VCaP (cell line): Measurements from ENCODE around the gene CDH12.

Experiments
- H3K27ac ChIP-seq: fragments of 450-650 bp; 2 replicates; pipeline ENCODE4 v1.5.1; 2017
- CTCF ChIP-seq: fragments of 450-650 bp; conservative IDR thresholded peaks from 2 replicates; pipeline ENCODE4 v1.5.1; 2017; ENCODE audit warnings: mild to moderate bottlenecking, moderate library complexity

CDH12 gene

DNA sequence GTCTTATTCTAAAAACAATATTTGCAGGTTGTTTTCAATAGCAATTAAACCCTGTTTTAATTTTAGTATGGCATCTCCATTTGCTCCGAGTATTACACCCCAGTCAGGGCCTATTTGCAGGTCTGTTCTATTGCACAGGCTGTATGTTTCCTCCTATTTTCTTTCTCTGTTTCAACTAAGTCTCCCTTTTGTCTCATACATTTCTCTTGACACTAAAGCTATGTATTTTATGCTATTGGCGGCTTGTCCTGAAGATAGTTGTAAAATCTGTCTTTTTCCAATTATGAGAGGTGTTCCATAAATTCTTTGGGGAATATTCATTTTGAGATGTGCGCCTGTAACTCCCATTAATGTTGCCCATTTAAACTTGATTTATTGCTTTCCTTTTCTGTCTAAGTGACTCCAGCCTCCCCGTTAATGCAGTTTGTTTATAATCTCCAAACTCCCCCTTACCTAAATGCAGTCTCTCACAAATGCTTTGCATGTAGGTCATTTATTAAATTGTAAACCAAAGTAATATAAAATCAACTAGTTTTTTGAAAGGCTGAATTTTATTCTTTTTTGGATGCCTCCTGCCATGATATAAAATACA is 262.4 kb downstream of the CDH12 start:
- H3K27ac ChIP-seq = no peak overlapping the region
- TF ChIP-seq CTCF = no peak

GRCh38 chr5:22577711-22578110 is 275.4 kb downstream of the CDH12 start:
- no peak for TF ChIP-seq CTCF
- H3K27ac ChIP-seq = no peak overlapping the region

DNA sequence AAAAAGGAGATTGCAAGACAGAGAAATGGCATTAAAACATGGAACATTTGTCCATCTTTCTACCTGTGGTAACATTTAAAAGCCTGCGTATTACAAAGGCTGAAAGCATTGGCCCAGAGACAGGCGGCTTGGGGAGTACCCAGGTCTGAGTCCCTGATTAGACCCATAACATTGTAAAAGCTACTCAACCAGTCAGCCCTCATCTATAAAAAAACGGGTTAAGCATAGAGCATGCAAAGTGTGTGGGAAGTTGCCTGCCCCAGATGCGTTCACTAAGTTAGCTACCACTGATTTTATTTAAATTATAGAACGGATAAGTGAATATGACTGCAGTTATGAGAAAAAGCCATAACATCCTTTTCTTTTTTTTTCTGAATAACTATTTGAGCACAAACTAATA is 276.1 kb downstream of the CDH12 start:
- no peak for TF ChIP-seq CTCF
- no peak overlapping the region for H3K27ac ChIP-seq

GRCh38 chr5:22572941-22573340 is 280.2 kb downstream of the CDH12 start:
- H3K27ac ChIP-seq = no peak overlapping the region
- no peak for TF ChIP-seq CTCF

- H3K27ac ChIP-seq = no peak overlapping the region
- no peak for TF ChIP-seq CTCF
Measured at GRCh38 chr5:22567983-22568382, 285.2 kb downstream of the CDH12 start.

DNA sequence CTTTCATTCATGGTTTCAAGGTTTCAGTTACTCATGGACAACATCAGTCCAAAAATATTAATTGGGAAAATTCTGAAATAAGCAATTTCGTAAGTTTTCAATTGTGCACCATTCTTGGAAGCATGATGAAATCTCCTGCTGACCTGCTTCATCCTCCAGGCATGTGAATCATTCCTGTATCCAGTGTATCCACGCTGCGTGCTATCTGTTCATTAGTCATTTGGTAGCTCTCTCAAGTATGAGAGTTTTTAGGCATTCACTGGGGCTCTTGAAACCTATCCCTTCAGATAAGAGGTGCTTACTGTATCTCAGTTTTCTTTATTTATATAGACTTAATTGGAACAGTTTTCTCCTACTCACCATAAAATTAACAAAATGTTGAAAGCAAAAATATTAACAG is 293.0 kb downstream of the CDH12 start:
- no peak overlapping the region for H3K27ac ChIP-seq
- no peak for TF ChIP-seq CTCF

DNA sequence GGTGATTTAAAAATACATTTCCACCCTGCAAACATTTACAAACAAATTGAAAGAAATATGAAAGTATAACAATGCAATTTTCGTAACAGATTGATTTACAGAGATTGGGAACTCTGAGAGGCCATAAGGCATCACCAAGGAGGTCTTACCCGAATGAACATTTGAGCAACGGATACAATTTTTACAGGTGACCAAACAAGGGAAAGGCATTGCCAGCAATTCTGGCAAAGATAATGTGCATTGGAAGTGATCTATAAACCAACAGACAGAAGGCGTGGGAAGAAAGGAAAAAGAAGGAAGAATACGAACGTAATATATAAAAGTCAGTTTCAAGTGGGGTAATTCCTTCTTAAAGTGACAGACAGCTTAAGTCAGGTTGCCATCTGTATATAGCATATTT is 295.9 kb downstream of the CDH12 start:
- no peak overlapping the region for H3K27ac ChIP-seq
- TF ChIP-seq CTCF = no peak

DNA sequence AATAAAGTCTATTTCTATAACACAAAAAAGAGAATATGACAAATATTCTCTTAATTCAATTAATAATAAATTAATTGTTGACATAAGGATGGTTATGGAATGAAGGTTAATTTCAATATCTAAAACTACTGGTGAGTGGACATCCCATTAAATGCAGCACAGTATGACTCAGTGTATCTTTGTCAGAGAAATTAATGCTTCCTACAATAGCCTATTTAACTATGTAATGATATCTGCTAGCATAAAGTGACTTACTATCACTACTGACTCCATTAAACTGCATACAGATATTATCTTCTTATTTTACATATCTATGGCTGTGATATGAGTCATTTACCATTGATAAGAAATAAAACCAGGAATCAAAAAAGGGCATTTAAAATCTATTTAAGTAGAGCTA is 298.7 kb downstream of the CDH12 start:
- H3K27ac ChIP-seq = no peak overlapping the region
- no peak for TF ChIP-seq CTCF
